Breast epithelium (tissue), 4 donors: ENCODE data around the gene ILDR2. TPM values are rescaled to one million over a fixed set of nuclear protein-coding genes. Genes with fewer than 3 reads are reported as not detected.

Experiments used
- DNase-seq, 2 donors: peaks; one replicate each; pipeline ENCODE4 v3.0.0-alpha.2; 2019; ENCODE audit warnings: low spot score in 2 of 2
- H3K27ac ChIP-seq, 2 donors: fragments of 200-600 bp; sonication (generic) in 1 of 2; one replicate each; pipeline ENCODE4 v1.5.1; 2016 to 2019; ENCODE audit warnings: mild to moderate bottlenecking in 1 of 2
- H3K27me3 ChIP-seq, 2 donors: fragments of 200-600 bp; sonication (generic) in 1 of 2; one replicate each; pipeline versions ENCODE4 v1.5.1 to v1.6.0; 2017 to 2019; ENCODE audit warnings: control low read depth in 1 of 2, mild to moderate bottlenecking in 1 of 2
- H3K36me3 ChIP-seq: fragments of 200-600 bp; one replicate; pipeline ENCODE4 v1.5.1; 2019
- H3K4me1 ChIP-seq, 2 donors: fragments of 200-600 bp; sonication (generic); one replicate each; pipeline ENCODE4 v1.5.1; 2016 to 2019; ENCODE audit warnings: control low read depth in 1 of 2
- H3K4me3 ChIP-seq, 3 donors: fragments of 200-600 bp; sonication (generic); 1 replicate in 2 of 3; 2 replicates in 1 of 3; pipeline ENCODE4 v1.5.1; 2016 to 2019; ENCODE audit warnings: mild to moderate bottlenecking in 3 of 3, moderate library complexity in 2 of 3
- H3K9me3 ChIP-seq, 2 donors: fragments of 200-600 bp; sonication (generic) in 1 of 2; one replicate each; pipeline ENCODE4 v1.5.1; 2016 to 2019; ENCODE audit warnings: control low read depth in 1 of 2
- POLR2A ChIP-seq: fragments of 450-650 bp; IDR thresholded peaks from one replicate; pipeline ENCODE4 v1.6.1; 2016; ENCODE audit warnings: antibody characterized with exemption, mild to moderate bottlenecking, moderate library complexity
- POLR2AphosphoS5 ChIP-seq, 3 donors: sonication (generic); formaldehyde crosslinking; IDR thresholded peaks; one replicate each; pipeline ENCODE4 v1.6.1; 2017; ENCODE audit warnings: antibody characterized with exemption in 3 of 3
- intact Hi-C: fragments of 100-400 bp; cut with DNase I; formaldehyde crosslinking; loops from one replicate; pipeline ENCODE4 v1.15.1; 2023; ENCODE audit warnings: low total_unique reads
- total RNA-seq, 3 donors: library from RNA; depleted of rRNA; stranded (reverse); fragments of >200 nt; gene quantifications; one replicate each; pipeline ENCODE4 v1.1.0, GENCODE V29; 2016
- TF ChIP-seq, protein P1 (sequence below), 3 donors: fragments of 450-650 bp; IDR thresholded peaks; one replicate each; pipeline ENCODE4 v1.5.1; 2016 to 2017; ENCODE audit warnings: antibody characterized with exemption in 3 of 3, mild to moderate bottlenecking in 3 of 3, moderate library complexity in 3 of 3

Gene ILDR2
- total RNA-seq, 3 donors from 2014 or later: 1.9 TPM; not detected in 2

DNA sequence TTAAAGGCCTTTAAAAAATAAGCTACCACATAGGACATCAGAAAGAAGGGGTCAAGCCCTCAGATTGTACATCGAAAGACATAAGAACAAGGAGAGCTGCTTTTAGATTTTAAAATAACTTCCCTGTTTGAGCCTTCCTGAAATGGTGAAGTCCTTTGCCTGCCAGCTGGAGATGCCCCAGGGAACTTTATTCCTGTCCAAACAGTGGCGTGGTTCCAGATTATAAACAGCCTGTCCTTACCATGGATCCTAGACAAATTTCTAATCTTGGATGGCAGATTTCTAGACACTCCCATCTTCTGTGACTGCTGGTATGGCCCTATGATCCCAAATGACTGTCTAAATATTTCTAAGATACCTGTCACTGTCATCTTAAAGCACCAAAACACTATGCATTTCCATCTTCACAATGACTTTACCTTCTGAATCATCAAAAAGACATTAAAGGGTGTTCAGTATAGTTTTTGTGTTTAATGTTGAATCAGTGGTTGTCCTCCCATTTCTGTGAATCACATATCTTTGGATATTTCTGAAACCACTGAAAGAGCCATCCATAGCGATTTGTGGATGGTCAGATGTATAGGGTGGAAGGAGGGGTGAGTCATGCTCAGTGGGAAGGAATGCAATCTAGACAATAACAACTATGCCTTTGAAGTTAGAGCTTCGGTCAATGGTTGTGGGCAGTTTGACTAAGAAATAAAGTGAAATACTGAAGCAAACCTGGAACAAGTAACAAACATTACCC lies 23.2 kb downstream of the ILDR2 start:
- Histone ChIP-seq H3K27me3 (peaks cover 0 to under 1% of the 10 kb centered on the region in 2 donors), H3K4me3 (no peak overlapping the region), H3K36me3 (no peaks in the 10 kb centered on the region), H3K27ac (no peak overlapping the region), H3K9me3 (no peaks in the 10 kb centered on the region), H3K4me1 (no peaks in the 10 kb centered on the region)
- intact Hi-C loops: no loop called here
- DNase-seq: peak in 1 of 2 donors; percentile 36
- TF ChIP-seq POLR2AphosphoS5 (IDR thresholded peaks at IDR 0.05) (no peak), POLR2A (no peak)
- TF ChIP-seq, protein P1, sequence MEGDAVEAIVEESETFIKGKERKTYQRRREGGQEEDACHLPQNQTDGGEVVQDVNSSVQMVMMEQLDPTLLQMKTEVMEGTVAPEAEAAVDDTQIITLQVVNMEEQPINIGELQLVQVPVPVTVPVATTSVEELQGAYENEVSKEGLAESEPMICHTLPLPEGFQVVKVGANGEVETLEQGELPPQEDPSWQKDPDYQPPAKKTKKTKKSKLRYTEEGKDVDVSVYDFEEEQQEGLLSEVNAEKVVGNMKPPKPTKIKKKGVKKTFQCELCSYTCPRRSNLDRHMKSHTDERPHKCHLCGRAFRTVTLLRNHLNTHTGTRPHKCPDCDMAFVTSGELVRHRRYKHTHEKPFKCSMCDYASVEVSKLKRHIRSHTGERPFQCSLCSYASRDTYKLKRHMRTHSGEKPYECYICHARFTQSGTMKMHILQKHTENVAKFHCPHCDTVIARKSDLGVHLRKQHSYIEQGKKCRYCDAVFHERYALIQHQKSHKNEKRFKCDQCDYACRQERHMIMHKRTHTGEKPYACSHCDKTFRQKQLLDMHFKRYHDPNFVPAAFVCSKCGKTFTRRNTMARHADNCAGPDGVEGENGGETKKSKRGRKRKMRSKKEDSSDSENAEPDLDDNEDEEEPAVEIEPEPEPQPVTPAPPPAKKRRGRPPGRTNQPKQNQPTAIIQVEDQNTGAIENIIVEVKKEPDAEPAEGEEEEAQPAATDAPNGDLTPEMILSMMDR (IDR thresholded peaks at IDR 0.05): no peak

- Histone ChIP-seq H3K9me3 (no peaks in the 10 kb centered on the region), H3K27ac (no peak overlapping the region), H3K27me3 (peaks cover 0 to 3% of the 10 kb centered on the region in 2 donors), H3K4me3 (no peak overlapping the region), H3K36me3 (no peaks in the 10 kb centered on the region), H3K4me1 (no peaks in the 10 kb centered on the region)
- no peak for DNase-seq
- intact Hi-C loops: no loop called here
- no peak for TF ChIP-seq POLR2A
- TF ChIP-seq, protein P1 (IDR thresholded peaks at IDR 0.05): no peak
- no peak for TF ChIP-seq POLR2AphosphoS5 (IDR thresholded peaks at IDR 0.05)
These were observed 24.3 kb downstream of the ILDR2 start for GRCh38 chr1:166951050-166951449.

DNA sequence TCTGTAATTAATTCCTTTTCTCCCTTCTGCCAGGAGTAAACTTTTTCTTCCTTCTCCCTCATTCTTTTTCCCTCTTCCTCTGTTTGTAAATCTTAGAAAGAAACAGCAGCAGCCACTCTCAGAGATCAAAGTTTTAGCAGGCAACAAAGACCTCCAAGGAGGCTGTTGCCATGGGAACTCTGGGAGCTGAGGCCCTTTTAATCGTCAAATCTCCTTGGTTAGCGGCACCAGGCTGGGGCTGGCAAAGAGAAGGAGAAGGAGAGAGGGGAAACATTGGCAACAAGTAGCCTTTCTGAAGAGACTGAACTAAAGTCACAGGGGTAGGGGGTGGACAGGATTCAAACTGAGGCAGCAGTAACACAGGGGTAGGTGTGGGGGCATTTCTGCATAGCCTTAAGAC lies 25.2 kb downstream of the ILDR2 start:
- Histone ChIP-seq H3K27me3 (peaks cover 0 to 3% of the 10 kb centered on the region in 2 donors), H3K27ac (no peak overlapping the region), H3K4me1 (no peaks in the 10 kb centered on the region), H3K36me3 (no peaks in the 10 kb centered on the region), H3K9me3 (no peaks in the 10 kb centered on the region), H3K4me3 (no peak overlapping the region)
- DNase-seq: no peak
- intact Hi-C loops: no loop called here
- TF ChIP-seq POLR2AphosphoS5 (IDR thresholded peaks at IDR 0.05): no peak
- TF ChIP-seq POLR2A: no peak
- TF ChIP-seq, protein P1 (IDR thresholded peaks at IDR 0.05): no peak

DNA sequence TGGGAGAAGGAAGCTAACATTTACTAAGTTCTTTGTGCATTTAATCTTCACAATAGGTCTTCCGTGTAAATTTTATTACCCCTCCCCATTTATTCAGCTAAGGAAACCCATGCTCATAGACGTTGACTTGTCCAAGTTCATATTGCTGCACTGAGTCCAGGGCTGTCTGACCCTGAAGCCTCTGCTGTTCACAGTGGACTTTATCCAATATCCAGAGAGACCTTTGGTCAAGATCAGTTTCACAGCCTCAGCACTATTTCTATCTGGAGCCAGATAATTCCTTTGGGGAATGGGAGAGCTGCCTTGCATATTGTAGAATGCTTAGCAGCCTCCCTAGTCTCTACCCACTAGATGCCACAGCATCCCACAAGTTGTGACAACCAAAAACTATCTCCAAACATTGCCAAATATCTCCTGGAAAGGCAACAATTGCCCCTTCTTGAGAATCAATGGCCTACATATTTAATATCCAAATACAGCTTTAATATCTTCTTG lies 26.4 kb downstream of the ILDR2 start:
- peaks cover 0 to 3% of the 10 kb centered on the region in 2 donors for H3K27me3 ChIP-seq
- no peak overlapping the region for H3K27ac ChIP-seq
- no peaks in the 10 kb centered on the region for H3K9me3 ChIP-seq
- intact Hi-C loops: no loop called here
- H3K4me1 ChIP-seq: no peaks in the 10 kb centered on the region
- DNase-seq: no peak
- H3K4me3 ChIP-seq: no peak overlapping the region
- no peaks in the 10 kb centered on the region for H3K36me3 ChIP-seq
- no peak for TF ChIP-seq POLR2AphosphoS5 (IDR thresholded peaks at IDR 0.05)
- TF ChIP-seq, protein P1 (IDR thresholded peaks at IDR 0.05): no peak
- no peak for TF ChIP-seq POLR2A

DNA sequence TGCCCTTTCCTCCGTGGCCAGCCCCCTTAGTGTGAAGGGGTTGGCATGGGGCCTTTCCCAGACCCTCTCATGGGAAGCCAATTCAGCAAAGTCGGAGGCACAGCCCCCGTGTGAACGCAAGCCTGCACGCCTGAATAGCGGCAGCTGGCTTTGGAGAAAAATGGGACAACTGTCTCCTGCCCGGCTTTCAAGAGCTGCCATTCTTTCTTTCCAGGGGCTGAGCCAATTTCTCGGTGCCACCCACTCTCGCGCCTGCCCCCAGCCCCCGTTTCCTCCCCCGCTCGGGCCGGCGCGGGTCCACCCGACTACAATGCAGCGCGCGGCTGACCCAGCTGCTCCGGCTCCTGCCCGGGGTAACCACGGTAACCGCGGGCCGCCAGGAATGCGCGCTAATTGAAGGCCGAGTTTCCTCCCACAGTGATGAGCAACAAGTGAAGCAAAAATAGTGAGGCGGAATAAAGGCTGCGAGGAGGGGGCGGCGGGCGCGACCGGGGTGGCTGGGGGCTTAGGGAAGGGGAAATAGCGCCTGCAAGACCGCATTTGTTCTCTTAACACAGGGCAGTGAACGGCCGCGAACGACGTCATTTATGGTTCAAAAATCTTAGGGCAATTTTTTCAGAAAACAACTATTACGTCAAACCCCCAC lies 27.8 kb downstream of the ILDR2 start:
- Histone ChIP-seq H3K9me3 (no peaks in the 10 kb centered on the region), H3K27me3 (peaks cover 0 to 3% of the 10 kb centered on the region in 2 donors), H3K4me3 (peak overlapping the region in 2 of 3 donors; percentile 40 to 55), H3K4me1 (no peaks in the 10 kb centered on the region), H3K36me3 (no peaks in the 10 kb centered on the region), H3K27ac (no peak overlapping the region)
- TF ChIP-seq POLR2A (no peak), POLR2AphosphoS5 (IDR thresholded peaks at IDR 0.05) (no peak)
- TF ChIP-seq, protein P1 (IDR thresholded peaks at IDR 0.05): no peak
- intact Hi-C loops: no loop called here
- peak in 1 of 2 donors; percentile 27 for DNase-seq
